RWPE2 (cell line): Measurements from ENCODE around the gene MPPED1.

Experiments
- ATAC-seq: fragments of 200-7000 bp; cut with Tn5 transposase; 3 replicates; pipeline ENCODE4 v1.9.1; 2021; ENCODE audit warnings: low read depth
- DNase-seq: peaks from one replicate; pipeline ENCODE4 v3.0.0-alpha.2; 2020; ENCODE audit warnings: low spot score
- H3K27ac ChIP-seq: fragments of 450-650 bp; 2 replicates; pipeline ENCODE4 v1.5.1; 2017; ENCODE audit warnings: mild to moderate bottlenecking; ENCODE audit not compliant: poor library complexity, severe bottlenecking
- H3K27me3 ChIP-seq: fragments of 250-450 bp; sonication (Bioruptor Pico); 2 replicates; pipeline ENCODE4 v1.5.1; 2021; ENCODE audit warnings: mild to moderate bottlenecking, moderate library complexity; ENCODE audit not compliant: insufficient read depth, poor library complexity, severe bottlenecking
- H3K36me3 ChIP-seq: fragments of 250-450 bp; sonication (Bioruptor Pico); 2 replicates; pipeline ENCODE4 v1.5.1; 2020; ENCODE audit warnings: low read depth, mild to moderate bottlenecking, moderate library complexity
- H3K4me1 ChIP-seq: fragments of 250-450 bp; sonication (Bioruptor Pico); 2 replicates; pipeline ENCODE4 v1.5.1; 2021; ENCODE audit warnings: mild to moderate bottlenecking, moderate library complexity; ENCODE audit not compliant: insufficient read depth, poor library complexity, severe bottlenecking
- H3K4me3 ChIP-seq: fragments of 250-450 bp; sonication (Bioruptor Pico); 2 replicates; pipeline ENCODE4 v1.5.1; 2021; ENCODE audit warnings: mild to moderate bottlenecking, moderate library complexity; ENCODE audit not compliant: severe bottlenecking
- H3K9me3 ChIP-seq: fragments of 250-450 bp; sonication (Bioruptor Pico); 2 replicates; pipeline ENCODE4 v1.5.1; 2021; ENCODE audit warnings: mild to moderate bottlenecking, moderate library complexity; ENCODE audit not compliant: severe bottlenecking
- CTCF ChIP-seq: fragments of 450-650 bp; IDR thresholded peaks from one replicate; pipeline ENCODE4 v1.5.1; 2017; ENCODE audit warnings: mild to moderate bottlenecking, moderate library complexity; ENCODE audit not compliant: poor library complexity, severe bottlenecking

Gene MPPED1

GRCh38 chr22:43396321-43396933 is 15.4 kb upstream of the MPPED1 start:
- Histone ChIP-seq H3K36me3 (no peaks in the 10 kb centered on the region), H3K4me1 (no peaks in the 10 kb centered on the region), H3K4me3 (no peak overlapping the region), H3K27ac (no peak overlapping the region), H3K27me3 (peaks cover 14% of the 10 kb centered on the region), H3K9me3 (no peaks in the 10 kb centered on the region)
- TF ChIP-seq CTCF = no peak
- DNase-seq (no peak), ATAC-seq (no peak)

GRCh38 chr22:43396934-43397457 is 14.8 kb upstream of the MPPED1 start:
- DNase-seq (no peak), ATAC-seq (no peak; the same call in 2 of the 3 replicates)
- Histone ChIP-seq H3K4me3 (no peak overlapping the region), H3K36me3 (no peaks in the 10 kb centered on the region), H3K27me3 (peaks cover 14% of the 10 kb centered on the region), H3K9me3 (no peaks in the 10 kb centered on the region), H3K27ac (no peak overlapping the region), H3K4me1 (no peaks in the 10 kb centered on the region)
- TF ChIP-seq CTCF = no peak

- Histone ChIP-seq H3K27ac (no peak overlapping the region), H3K9me3 (no peaks in the 10 kb centered on the region), H3K27me3 (peaks cover 14% of the 10 kb centered on the region), H3K4me3 (no peak overlapping the region), H3K36me3 (no peaks in the 10 kb centered on the region), H3K4me1 (no peaks in the 10 kb centered on the region)
- no peak for TF ChIP-seq CTCF
- no peak for ATAC-seq
- no peak for DNase-seq
These were observed 14.0 kb upstream of the MPPED1 start for GRCh38 chr22:43397766-43398165.

- TF ChIP-seq CTCF = no peak
- peaks cover 1% of the 10 kb centered on the region for H3K4me1 ChIP-seq
- peaks cover 14% of the 10 kb centered on the region for H3K27me3 ChIP-seq
- ATAC-seq = no peak
- no peak overlapping the region for H3K4me3 ChIP-seq
- H3K9me3 ChIP-seq = no peaks in the 10 kb centered on the region
- DNase-seq = no peak
- no peak overlapping the region for H3K27ac ChIP-seq
- H3K36me3 ChIP-seq = no peaks in the 10 kb centered on the region
These were observed 13.6 kb upstream of the MPPED1 start for GRCh38 chr22:43398246-43398645.

- no peak for ATAC-seq
- no peak overlapping the region for H3K4me3 ChIP-seq
- peaks cover 14% of the 10 kb centered on the region for H3K27me3 ChIP-seq
- H3K36me3 ChIP-seq = no peaks in the 10 kb centered on the region
- TF ChIP-seq CTCF = no peak
- H3K4me1 ChIP-seq = peaks cover 7% of the 10 kb centered on the region
- H3K27ac ChIP-seq = no peak overlapping the region
- DNase-seq = no peak
- no peaks in the 10 kb centered on the region for H3K9me3 ChIP-seq
These were observed 12.9 kb upstream of the MPPED1 start for GRCh38 chr22:43398910-43399309.
